Motor neuron (in vitro differentiated cells): ENCODE data around the gene NPEPL1. TPM values are rescaled to one million over a fixed set of nuclear protein-coding genes. Genes with fewer than 3 reads are reported as not detected.
"Not testable (repeated sequence)": the region's sequence is repeated elsewhere in the genome, so short reads cannot be mapped to it uniquely, and the experiment has no call there.

ENCODE experiments used
- ATAC-seq, 8 experiments: fragments of 200-7000 bp; cut with Tn5 transposase; replicated peaks in 6 of 8; 2 replicates each; pipeline ENCODE4 v1.8.0; 2021; ENCODE audit warnings: mild to moderate bottlenecking in 8 of 8, moderate library complexity in 8 of 8
- H3K27ac ChIP-seq, 2 donors: fragments of 250-450 bp; sonication (Bioruptor Pico); 2 replicates each; pipeline ENCODE4 v1.9.0; 2021; ENCODE audit warnings: antibody characterized with exemption in 2 of 2, mild to moderate bottlenecking in 2 of 2, moderate library complexity in 1 of 2
- H3K4me1 ChIP-seq, 2 donors: fragments of 250-450 bp; sonication (Bioruptor Pico); replicated peaks in 1 of 2; 2 replicates each; pipeline ENCODE4 v1.6.1; 2021; ENCODE audit warnings: antibody characterized with exemption in 2 of 2, mild to moderate bottlenecking in 2 of 2, moderate library complexity in 1 of 2
- H3K4me3 ChIP-seq, 5 donors: fragments of 250-450 bp; sonication (Bioruptor Pico); 2 replicates each; pipeline ENCODE4 v1.9.0; 2021; ENCODE audit warnings: antibody characterized with exemption in 5 of 5, mild to moderate bottlenecking in 5 of 5, moderate library complexity in 4 of 5
- WGBS, 10 experiments: fragments of 450-650 bp; shearing (Covaris generic); methylation state at CpG; one replicate each; pipeline ENCODE4 v1.0.0; 2022; 5-methylcytosine and 5-hydroxymethylcytosine counted together
- in situ Hi-C, 9 experiments: fragments of 400-800 bp; cut with MboI; loops; one replicate each; pipeline ENCODE4 v1.15.0; 2021; ENCODE audit warnings: low sequenced_read_pairs in 9 of 9, low pct_unique_long_range_greater_than_20kb in 2 of 9; ENCODE audit not compliant: unreplicated experiment in 9 of 9
- total RNA-seq, 8 experiments: library from RNA; unstranded; fragments of 300-600 nt; gene quantifications; 2 replicates each; pipeline versions ENCODE4 v1.2.3 to v1.2.4, GENCODE V29; 2022

NPEPL1 gene, protein sequence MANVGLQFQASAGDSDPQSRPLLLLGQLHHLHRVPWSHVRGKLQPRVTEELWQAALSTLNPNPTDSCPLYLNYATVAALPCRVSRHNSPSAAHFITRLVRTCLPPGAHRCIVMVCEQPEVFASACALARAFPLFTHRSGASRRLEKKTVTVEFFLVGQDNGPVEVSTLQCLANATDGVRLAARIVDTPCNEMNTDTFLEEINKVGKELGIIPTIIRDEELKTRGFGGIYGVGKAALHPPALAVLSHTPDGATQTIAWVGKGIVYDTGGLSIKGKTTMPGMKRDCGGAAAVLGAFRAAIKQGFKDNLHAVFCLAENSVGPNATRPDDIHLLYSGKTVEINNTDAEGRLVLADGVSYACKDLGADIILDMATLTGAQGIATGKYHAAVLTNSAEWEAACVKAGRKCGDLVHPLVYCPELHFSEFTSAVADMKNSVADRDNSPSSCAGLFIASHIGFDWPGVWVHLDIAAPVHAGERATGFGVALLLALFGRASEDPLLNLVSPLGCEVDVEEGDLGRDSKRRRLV
- total RNA-seq, result 10 to 100 TPM in 5 of 8 experiments, 1 to 10 TPM in 3; 5.4 to 31.1 (median 14.0) TPM

DNA sequence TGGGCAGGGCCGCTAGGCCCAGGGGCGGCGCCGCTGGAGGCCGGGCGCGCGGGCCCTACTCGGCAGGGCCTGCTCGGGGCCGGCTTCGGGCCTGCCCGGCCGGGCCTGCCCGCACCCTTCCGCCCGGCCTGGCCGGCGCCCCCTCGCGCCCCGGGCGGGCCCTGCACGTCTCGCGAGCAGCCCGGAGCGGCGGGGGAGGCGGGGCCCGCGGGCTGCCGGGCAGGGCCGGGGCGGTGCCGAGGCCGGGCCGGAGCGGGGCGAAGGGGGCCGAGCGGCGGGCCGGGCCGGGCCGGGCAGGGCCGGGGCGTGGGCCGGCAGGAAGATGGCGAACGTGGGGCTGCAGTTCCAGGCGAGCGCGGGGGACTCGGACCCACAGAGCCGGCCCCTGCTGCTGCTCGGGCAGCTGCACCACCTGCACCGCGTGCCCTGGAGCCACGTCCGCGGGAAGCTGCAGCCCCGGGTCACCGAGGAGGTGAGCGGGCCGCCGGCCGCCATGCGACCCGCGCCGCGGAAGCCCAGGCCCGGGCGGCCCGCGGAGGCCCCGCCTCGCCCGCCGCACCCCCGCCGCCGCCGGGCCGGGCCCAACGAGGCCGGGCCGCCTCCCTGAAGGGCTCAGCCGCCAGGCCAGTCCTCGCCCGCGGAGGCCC lies at the start of gene NPEPL1:
Gene NPEPL1, plus strand, starts transcription at position 222 of the 647 bp plus-strand sequence. Its CDS starts 101 bp downstream, at position 323.
- Histone ChIP-seq H3K4me1 (peaks cover 12 to 18% of the 10 kb centered on the region in 2 donors), H3K4me3 (peak within 1 kb of the TSS in 1 of 5 donors; percentile 19), H3K27ac (no peak within 1 kb of the TSS)
- in situ Hi-C loops, result loop anchor here in 1 of 9 experiments (25.0 kb wide), 1 partner anchor 145 kb away; no protein-coding TSS in a partner anchor
- WGBS, 10 experiments, result 20% methylated on average over 2 of the region's 93 CpGs; no CpG with 5 or more reads in 9 of the 10 experiments
- peak; percentile 61 to 92 (median 82) for ATAC-seq

DNA sequence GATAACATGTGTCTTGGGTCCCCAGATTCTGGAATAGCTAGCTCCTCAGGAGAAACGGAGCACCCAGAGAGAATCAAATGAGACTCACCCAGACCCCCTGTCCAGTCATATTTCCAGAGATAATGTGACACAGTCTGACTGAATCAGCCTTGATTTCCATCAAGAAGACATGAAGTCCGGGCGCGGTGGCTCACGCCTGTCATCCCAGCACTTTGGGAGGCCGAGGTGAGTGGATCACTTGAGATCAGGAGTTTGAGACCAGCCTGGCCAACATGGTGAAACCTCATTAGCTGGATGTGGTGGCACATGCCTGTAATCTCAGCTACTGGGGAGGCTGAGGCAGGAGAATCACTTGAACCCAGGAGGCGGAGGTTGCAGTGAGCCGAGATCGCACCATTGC lies 49.7 kb upstream of the NPEPL1 start:
- WGBS, 10 experiments, result 80 to 100% (median 94%) methylated on average over 1 to 6 of the region's 9 CpGs; no CpG with 5 or more reads in 3 of the 10 experiments
- H3K27ac ChIP-seq, ATAC-seq, H3K4me3 ChIP-seq: not testable (repeated sequence)
- in situ Hi-C loops, result loop anchor here in 1 of 9 experiments (25.0 kb wide), 1 partner anchor 406 kb away; the partner anchor contains the start of gene ANKRD60
- H3K4me1 ChIP-seq, result peaks cover 10 to 29% of the 10 kb centered on the region in 2 donors

DNA sequence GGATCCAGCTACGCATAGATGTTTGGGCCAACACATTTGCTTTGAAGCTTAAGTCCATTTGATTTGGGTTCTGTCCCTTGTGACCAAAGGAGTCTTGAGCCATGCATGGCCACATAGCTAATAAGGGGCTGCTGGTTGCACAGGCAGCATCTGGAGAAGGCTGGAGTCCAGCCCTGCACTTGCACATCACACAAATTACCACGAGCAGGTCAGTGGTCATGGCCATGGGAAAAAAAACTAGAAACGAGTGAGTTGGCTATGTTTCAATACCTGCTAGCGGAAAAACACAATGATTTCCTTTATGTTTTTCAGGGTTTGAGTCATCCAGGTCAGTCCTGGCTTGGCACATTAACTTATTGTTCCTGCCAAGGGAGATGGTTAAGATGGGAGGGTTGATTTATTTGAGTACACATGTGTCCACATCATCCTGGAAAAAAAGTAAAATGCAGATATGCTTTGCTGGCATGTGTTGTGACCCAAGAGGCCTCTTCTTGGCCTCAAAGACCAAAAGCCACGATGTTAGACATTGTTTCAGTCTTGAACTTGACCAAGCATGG lies 47.1 kb upstream of the NPEPL1 start:
- Histone ChIP-seq H3K4me1 (peaks cover 20 to 40% of the 10 kb centered on the region in 2 donors), H3K4me3 (no peak overlapping the region), H3K27ac (no peak overlapping the region)
- peak in 2 of 8 experiments; percentile 17 to 19 for ATAC-seq
- WGBS, 10 experiments, result 44 to 100% (median 82%) methylated on average over 1 to 5 of the region's 5 CpGs
- in situ Hi-C loops, result loop anchor here in 1 of 9 experiments (25.0 kb wide), 1 partner anchor 408 kb away; the partner anchor contains the start of gene ANKRD60

DNA sequence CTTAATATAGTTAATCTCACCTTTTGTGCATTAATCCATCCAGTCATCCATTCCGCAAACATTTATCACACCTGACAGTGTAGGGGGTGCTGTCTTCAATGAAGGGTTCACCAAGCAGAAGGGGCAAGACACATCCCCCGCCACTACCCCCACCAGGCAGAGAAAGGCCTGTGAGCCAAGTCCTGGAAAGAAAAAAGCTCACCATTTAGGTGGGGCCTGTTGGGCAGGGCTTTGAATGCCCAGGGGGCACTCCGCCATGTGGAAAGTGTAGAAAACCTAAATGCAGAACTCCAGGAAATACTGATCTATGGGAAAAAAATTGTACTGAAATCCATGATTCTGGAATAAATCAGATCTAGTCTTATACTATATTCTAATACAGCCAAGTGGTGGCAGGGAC lies 46.3 kb upstream of the NPEPL1 start:
- Histone ChIP-seq H3K4me3 (no peak overlapping the region), H3K4me1 (peaks cover 20 to 40% of the 10 kb centered on the region in 2 donors), H3K27ac (no peak overlapping the region)
- ATAC-seq, result no peak
- 57 to 100% (median 87%) methylated on average over 1 to 3 of the region's 3 CpGs; no CpG with 5 or more reads in 3 of the 10 experiments for WGBS, 10 experiments
- in situ Hi-C loops, result loop anchor here in 1 of 9 experiments (25.0 kb wide), 1 partner anchor 409 kb away; the partner anchor contains the start of gene ANKRD60

DNA sequence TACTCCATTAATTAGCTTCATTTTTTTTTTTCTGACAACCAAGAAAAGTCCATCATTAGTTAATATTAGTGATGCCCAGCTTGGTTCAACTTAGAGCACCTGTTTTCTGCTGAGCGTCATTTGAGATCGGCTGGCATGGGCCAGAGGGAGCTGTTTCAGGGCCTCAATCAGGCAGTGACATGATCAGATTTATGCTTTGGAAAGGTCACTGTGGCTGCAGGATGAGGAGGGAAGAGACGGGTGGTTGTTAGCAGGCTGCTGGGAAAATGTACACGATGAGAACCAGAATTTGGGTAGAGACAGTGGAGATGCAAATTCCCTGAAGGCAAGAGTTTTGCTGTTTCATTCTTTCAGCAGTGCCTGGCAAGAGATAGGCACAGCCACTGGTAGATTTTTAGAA lies 45.9 kb upstream of the NPEPL1 start:
- WGBS, 10 experiments, result 54 to 100% (median 79%) methylated on average over 2 to 3 of the region's 4 CpGs; no CpG with 5 or more reads in 3 of the 10 experiments
- Histone ChIP-seq H3K4me1 (peaks cover 20 to 40% of the 10 kb centered on the region in 2 donors), H3K4me3 (no peak overlapping the region), H3K27ac (no peak overlapping the region)
- in situ Hi-C loops, result loop anchor here in 1 of 9 experiments (25.0 kb wide), 1 partner anchor 409 kb away; the partner anchor contains the start of gene ANKRD60
- no peak for ATAC-seq

DNA sequence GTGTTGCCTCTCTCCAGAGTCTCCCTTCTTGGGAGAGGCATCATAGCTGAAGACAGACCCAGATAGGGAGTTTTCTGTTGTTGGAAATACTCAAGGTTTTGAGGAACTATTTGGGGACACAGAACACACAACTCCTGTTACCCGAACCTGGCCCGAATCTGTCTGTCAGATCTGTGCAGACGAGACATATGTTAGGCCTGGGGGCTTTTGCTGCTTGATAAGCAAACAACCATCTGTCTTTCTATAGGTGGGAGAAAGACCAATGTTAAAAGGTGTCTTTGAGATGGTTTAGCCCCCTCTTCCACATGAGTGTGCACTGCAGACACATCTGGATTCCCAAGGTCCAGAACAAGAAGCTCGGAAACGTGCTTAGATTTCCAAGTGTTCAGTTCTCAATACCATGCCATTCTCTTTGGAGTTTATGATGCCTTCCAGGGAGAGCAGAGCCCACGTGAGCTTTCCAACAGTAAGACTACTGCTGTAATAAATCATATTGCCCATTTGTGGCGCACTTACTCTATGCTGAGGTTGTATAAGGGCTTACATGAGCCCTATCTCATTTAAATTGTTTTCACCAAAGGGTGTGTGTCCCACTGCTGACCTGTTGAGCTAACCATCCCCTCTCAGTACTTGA lies 45.3 kb upstream of the NPEPL1 start:
- WGBS, 10 experiments, result 40 to 94% (median 83%) methylated on average over 1 to 3 of the region's 7 CpGs; no CpG with 5 or more reads in 5 of the 10 experiments
- no peak overlapping the region for H3K27ac ChIP-seq
- in situ Hi-C loops, result loop anchor here in 1 of 9 experiments (25.0 kb wide), 1 partner anchor 410 kb away; the partner anchor contains the start of gene ANKRD60
- H3K4me3 ChIP-seq, result no peak overlapping the region
- no peak for ATAC-seq
- H3K4me1 ChIP-seq, result peaks cover 20 to 40% of the 10 kb centered on the region in 2 donors

DNA sequence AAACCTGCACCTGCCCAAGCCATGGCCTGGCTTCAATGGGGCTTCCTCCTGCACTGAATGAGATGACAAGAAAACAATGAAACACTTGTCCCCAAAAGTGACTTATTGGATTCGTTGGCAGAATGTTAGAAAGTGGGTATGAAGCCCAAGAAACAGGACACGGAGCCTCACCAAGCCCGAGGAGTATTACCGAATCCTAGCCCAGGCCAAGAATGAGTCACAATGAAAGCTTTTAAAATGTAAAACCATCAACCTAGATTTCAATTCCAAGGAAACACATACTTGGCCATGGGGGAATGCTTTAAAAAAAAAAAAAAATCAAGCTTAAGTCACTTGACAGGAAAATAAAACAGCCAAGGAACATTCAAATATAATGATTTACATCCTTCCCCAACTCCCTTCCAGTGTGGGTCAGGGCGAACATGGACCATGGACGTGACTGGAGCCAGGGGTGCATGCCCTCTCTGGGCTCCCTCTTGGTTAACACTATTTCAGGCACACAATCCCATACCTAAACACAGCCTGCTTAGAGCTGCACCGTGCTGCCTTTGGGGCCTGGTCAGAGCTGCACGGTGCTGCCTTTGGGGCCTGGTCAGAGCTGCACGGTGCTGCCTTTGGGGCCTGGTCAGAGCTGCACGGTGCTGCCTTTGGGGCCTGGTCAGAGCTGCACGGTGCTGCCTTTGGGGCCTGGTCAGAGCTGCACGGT lies 44.7 kb upstream of the NPEPL1 start:
- ATAC-seq, result no peak
- Histone ChIP-seq H3K4me3 (no peak overlapping the region), H3K4me1 (peaks cover 20 to 40% of the 10 kb centered on the region in 2 donors), H3K27ac (no peak overlapping the region)
- in situ Hi-C loops, result loop anchor here in 1 of 9 experiments (25.0 kb wide), 1 partner anchor 411 kb away; the partner anchor contains the start of gene ANKRD60
- 24 to 94% (median 83%) methylated on average over 2 to 6 of the region's 12 CpGs; no CpG with 5 or more reads in 1 of the 10 experiments for WGBS, 10 experiments

DNA sequence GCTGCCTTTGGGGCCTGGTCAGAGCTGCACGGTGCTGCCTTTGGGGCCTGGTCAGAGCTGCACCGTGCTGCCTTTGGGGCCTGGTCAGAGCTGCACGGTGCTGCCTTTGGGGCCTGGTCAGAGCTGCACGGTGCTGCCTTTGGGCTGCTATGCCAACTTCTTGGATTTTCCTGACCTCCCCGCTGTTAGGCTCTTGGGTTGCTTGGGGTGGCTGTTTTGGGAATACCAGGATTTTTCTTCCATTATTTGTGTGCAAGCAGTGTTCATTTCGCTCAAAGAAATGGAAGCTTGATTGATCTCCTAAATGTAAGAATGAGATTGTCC lies 44.1 kb upstream of the NPEPL1 start:
- WGBS, 10 experiments, result 88 to 100% methylated on average over 1 to 2 of the region's 6 CpGs; no CpG with 5 or more reads in 8 of the 10 experiments
- in situ Hi-C loops, result loop anchor here in 1 of 9 experiments (25.0 kb wide), 1 partner anchor 411 kb away; the partner anchor contains the start of gene ANKRD60
- peaks cover 20 to 40% of the 10 kb centered on the region in 2 donors for H3K4me1 ChIP-seq
- H3K27ac ChIP-seq, H3K4me3 ChIP-seq, ATAC-seq: not testable (repeated sequence)

DNA sequence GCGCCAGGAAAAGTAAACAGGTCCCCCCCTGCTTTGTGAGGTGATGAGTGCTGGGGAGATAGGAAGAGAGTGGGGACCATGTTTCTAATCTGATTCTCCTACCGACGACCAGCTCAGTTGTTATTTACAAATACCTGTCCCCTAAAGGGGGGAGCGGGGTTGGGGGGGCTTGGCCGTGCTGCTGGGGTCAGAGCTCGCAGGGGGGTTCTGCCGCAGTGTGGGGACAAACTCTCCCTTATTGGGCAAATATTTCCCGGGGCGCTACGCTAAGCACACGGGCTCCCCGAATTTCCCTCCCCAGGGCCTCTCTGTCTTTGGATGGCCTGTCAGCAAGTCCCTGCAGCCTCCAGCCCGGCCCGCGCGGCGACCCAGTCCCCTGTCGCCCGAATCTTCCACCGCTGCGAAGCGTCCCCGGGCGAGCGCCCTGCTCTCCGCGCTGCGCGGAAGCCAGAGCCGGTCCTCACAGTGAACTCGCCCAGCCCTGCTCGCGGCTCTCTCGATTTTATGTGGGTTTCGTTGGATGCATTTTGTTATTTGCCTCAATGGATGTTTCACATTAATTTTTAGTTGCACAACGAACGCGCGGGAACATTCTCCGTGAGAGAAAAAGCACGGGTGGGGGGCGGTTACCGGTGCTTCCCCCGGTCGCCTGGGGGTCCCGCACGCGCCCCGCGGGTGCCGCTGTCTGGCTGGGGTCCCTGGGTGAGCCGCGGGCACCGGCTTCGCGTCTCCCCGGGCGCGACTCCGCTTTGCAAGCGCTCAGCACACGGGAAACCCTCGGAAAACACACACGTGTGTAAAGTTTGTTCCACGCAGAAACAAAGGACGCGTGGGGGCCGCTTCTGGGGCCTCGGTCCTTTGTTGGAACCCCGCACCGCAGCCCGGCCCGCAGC lies 43.1 kb upstream of the NPEPL1 start:
- Histone ChIP-seq H3K27ac (no peak overlapping the region), H3K4me3 (peak overlapping the region; percentile 57 to 95 (median 84)), H3K4me1 (peaks cover 20 to 43% of the 10 kb centered on the region in 2 donors)
- in situ Hi-C loops, result loop anchor here in 5 of 9 experiments (10.0 to 25.0 kb wide), 3 partner anchors 165 to 412 kb away; partner anchors contain the start of genes ANKRD60 (in 4 of the 5), GNAS (in 1 of the 5) and GNAS-AS1 (in 1 of the 5)
- ATAC-seq, result no peak
- 0 to 83% (median 40%) methylated on average over 1 to 9 of the region's 73 CpGs; no CpG with 5 or more reads in 1 of the 10 experiments for WGBS, 10 experiments

DNA sequence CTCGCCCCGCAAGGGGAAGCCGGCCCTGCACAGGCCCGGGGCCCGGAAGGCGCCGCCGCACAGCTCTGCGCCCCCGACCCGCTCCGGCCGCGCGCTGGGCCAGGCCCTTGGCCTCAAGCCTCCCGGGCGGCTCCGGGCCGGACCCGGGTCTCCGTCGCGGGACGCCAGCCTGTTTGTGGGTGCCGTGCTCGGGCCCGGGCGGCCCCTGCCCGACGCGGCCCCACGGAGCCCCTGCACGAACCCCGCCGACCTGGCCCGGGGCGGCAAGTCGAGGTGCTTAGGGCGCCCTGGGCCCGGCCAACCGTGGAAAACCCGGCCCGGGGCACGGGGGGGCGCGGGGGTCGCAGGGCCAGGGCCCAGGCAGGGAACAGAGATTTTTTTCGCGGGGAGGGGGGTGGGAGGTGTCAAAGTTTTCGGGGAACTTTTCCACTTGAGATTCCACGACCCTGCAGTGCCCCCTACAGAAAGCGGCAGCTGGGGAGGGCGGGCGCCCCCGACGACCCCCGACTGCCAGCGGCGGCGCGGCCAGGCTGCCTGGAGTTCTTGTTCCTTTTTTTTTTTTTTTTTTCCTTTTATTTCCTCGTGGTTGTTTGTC lies 42.3 kb upstream of the NPEPL1 start:
- in situ Hi-C loops, result loop anchor here in 4 of 9 experiments (10.0 to 25.0 kb wide), 3 partner anchors 165 to 413 kb away; partner anchors contain the start of genes ANKRD60 (in 3 of the 4), GNAS (in 1 of the 4) and GNAS-AS1 (in 1 of the 4)
- WGBS, 10 experiments, result 0% methylated on average over 1 of the region's 62 CpGs; no CpG with 5 or more reads in 8 of the 10 experiments
- ATAC-seq, result peak in 2 of 8 experiments; percentile 9 to 13
- Histone ChIP-seq H3K4me1 (peaks cover 22 to 45% of the 10 kb centered on the region in 2 donors), H3K27ac (peak overlapping the region in 1 of 2 donors; percentile 90), H3K4me3 (peak overlapping the region; percentile 57 to 95 (median 84))
